ENCODE measurements around the gene NDUFS8.

DNA sequence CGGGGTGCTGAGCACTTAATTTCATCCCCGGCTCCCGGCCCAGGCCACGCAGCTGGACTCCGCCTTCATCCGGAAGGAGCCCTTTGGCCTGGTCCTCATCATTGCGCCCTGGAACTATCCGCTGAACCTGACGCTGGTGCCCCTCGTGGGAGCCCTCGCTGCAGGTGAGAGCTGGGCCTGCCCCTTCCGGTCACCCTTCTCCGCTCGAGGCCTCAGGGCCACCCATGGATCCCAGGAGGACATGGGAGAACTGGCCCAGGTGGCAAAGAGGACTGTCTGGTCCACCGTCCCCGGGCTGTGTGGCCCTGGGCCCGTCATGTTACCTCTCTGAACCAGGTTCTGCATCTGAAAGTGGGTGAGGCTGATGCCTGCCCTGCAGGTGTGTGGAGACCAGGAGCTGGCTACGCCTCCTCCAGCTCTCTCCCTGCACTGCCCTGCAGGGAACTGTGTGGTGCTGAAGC, 11.7 kb upstream of the NDUFS8 start:
- TF ChIP-seq CTCF (conservative IDR thresholded peaks at IDR 0.05; ENCODE audit: low read depth, low read length) (no peak), EZH2 (IDR thresholded peaks at IDR 0.05; ENCODE audit: borderline replicate concordance, low read depth, low read length, poor library complexity, severe bottlenecking) (no peak)
